HG03045 (cell line): ENCODE measurements around the gene RASL12.
A peak's percentile ranks its signal among the peaks of the same experiment; 100 is the strongest.
"Not testable (repeated sequence)": the region's sequence is repeated elsewhere in the genome, so short reads cannot be mapped to it uniquely, and the experiment has no call there.

Experiments
- ATAC-seq: cut with Tn5 transposase; IDR thresholded peaks from one replicate; pipeline ENCODE4 v1.9.1; 2021; ENCODE audit warnings: mild to moderate bottlenecking, moderate library complexity; ENCODE audit not compliant: unreplicated experiment

The RASL12 gene

DNA sequence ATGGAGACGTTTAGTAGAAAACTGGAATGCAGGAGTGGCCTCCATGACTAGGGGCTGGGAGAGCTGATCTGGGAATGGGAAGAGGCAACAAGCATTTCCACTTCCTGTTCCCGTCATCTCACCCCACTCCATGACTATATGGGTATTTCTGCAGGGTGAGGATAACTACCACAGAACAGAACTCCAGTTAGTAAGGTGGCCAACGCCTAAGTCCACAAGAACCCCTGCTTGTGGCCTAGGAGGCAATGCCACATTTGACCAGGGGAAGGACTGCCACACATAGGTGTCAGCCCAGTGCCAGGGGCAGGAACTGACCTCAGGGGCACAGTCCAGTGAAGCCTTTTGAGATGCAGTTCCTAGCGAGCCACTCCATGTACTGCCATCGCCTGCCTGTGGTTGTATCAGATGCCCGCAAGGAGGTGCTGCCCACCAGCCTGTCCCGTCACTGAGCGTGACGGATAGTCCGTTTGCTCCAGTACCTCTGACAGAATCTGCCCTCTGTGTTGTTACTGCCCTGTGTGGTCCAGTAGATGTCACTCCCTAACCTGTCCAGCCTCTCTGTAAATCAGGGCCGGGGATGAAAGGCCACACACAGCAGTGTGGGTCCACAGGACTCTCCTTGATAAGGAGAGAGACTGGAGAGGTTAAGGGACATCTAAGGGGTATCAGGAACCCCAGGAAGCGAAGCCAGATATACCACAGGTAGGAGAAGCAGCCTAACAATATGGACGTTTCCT, 34.8 kb downstream of the RASL12 start:
- no peak for ATAC-seq

DNA sequence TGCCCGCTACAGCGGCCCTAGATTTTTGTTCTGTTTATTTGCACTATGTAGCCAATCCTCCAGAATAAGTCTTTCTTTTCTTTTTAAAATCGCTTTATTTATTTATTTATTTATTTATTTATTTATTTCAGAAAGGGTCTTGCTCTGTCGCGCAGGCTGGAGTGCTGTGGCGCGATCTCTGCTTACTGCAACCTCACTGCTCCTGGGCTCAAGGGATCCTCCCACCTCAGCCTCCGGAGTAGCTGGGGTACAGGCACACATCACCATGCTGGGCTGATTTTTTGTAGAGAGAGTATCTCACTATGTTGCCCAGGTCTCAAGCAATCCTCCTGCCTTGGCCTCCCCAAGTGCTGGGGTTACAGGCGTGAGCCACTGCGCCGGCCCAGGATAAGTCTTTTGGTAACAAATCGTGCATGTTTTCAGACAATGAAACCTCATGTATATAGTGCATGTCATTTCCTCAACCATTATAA, 38.0 kb downstream of the RASL12 start:
- no peak for ATAC-seq

DNA sequence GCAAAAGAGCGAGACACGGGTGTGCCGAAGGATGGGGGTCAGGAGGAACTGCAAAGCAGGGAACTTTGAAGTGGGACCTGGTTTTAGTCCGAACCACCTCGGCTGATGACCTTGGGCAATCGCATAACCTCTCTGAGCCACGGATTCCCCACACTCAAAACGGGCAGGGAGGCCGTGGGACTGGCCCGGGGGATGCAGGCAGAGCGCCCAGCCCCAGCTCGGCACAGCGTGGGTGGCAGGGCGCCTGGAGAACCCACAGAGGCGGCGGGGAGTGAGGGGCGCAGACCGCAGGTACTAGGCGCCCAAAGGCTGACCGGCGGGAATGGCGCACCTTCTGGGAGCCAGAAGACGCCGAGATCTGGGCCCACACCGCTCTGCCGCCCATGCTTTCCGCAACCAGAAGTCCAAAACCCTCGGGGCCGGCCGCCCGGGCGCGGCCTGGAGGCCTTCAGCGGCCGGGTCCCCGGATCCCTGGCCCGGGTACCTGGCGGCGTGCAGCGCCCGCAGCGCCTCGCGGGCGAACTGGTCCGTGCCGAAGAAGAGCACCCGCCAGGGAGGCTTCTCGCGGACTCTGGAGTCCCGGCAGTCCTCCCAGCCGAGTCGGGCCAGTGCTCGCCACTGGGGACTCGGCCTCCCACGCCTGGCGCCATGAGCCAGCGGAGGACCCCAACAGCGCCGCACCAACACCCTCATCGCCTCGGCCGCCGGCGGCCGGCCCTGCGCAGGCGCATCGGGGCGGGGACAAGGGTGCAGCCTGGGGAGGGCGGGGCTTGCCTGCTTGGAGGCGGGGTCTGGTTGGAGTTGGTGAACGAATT, 38.7 kb downstream of the RASL12 start, which contains the start of gene MTFMT:
Gene MTFMT, minus strand, starts transcription at position 719 of the 815 bp plus-strand sequence. Its CDS starts 26 bp downstream, at position 693.
- ATAC-seq, result peak; percentile 73

DNA sequence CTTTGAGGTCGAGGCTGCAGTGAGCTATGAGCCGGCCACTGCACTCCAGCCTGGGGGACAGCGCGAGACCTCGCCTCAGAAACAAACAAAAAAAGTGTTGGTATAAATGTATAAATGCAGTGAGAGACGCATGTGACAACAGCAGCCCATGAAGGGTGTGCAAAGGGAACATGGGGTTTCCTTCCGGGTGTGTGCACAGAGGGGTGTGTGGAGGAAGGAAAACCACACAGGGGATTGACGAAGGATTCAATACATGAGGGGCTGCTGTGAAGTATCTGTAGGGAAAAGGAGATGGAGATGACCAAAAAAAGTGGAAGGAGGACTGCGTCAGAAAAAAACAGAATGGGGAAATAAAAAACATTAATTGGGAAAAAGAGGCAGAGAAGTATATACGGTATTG, 39.5 kb downstream of the RASL12 start:
- ATAC-seq, result no peak

DNA sequence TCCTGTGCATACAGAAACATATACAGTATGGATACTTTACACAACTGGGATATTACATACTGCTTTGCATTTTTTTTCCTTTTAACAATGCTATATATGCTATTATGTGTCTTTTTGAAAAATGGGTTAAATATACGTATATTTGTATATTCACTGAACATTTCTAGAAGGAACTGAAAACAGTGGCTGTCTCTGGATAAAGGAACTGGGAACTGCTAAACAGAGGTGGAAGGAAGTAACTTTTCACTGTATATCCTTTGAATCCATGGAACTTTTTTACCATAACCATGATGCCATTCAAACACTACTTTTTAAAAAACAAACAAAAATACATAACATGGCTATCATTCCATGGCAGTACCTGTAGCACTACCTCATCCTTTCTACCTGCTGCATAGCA, 40.2 kb downstream of the RASL12 start:
- no peak for ATAC-seq

- no peak for ATAC-seq
Measured at GRCh38 chr15:65026756-65027155, 41.0 kb downstream of the RASL12 start.

DNA sequence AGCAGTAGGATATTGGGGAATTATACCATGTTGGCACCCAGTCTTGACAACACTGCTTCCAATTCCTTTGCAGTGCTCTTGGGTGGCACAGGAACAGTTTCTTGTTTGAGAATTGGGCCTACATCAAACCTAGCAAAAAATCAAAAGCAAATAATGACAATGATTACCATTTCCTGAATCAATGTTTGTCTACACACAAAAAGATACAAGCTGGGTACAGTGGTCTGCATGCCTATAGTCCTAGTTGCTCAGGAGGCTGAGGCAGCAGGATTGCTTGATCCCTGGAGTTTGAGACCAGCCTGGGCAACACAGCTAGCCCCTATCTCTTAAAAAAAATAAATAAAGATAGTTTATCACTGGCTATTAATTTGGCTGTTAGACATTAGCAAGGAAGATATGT, 46.3 kb downstream of the RASL12 start:
- ATAC-seq, result no peak

GRCh38 chr15:65020419-65020818, 47.4 kb downstream of the RASL12 start:
- ATAC-seq, result no peak

GRCh38 chr15:65011198-65011597, 56.6 kb downstream of the RASL12 start:
- not testable (repeated sequence) for ATAC-seq

GRCh38 chr15:65008983-65009382, 58.8 kb downstream of the RASL12 start:
- no peak for ATAC-seq

DNA sequence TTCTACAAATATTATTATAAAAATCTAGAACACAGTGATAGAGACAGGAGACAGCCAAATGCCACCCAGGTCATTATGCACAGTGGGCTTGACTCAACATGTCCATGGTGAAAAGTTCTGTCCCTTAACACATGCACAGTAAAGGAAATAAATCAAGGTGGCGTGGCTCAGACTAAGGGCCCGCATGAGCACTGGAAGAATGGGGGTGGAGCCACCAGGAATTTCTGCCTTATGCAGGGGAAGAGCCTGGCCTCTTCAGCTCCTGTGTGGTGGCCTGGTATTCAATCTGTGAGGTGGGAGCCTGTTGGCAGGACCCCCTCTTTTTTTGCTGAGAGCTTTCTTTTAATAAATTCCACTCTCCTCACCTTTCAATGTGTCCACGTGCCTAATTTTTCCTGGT, 60.9 kb downstream of the RASL12 start:
- ATAC-seq, result no peak

- no peak for ATAC-seq
Measured at GRCh38 chr15:65004993-65005392, 62.8 kb downstream of the RASL12 start.
